NAMALWA (cell line): ENCODE results near the gene MYT1.
"Not testable (repeated sequence)": the region's sequence is repeated elsewhere in the genome, so short reads cannot be mapped to it uniquely, and the experiment has no call there.

Experiments
- DNase-seq: peaks from one replicate; pipeline ENCODE4 v3.0.0-alpha.2; 2015; ENCODE audit warnings: low spot score

The MYT1 gene

GRCh38 chr20:64232794-64233193 is 68.5 kb downstream of the MYT1 start:
- peak; percentile 28 for DNase-seq

- DNase-seq: no peak
Measured at GRCh38 chr20:64233725-64234124, 69.5 kb downstream of the MYT1 start.

GRCh38 chr20:64234291-64234791 is 70.1 kb downstream of the MYT1 start:
- DNase-seq: no peak

GRCh38 chr20:64234921-64235565 is 70.8 kb downstream of the MYT1 start:
- not testable (repeated sequence) for DNase-seq

GRCh38 chr20:64236137-64237088 is 72.2 kb downstream of the MYT1 start:
- no peak for DNase-seq

GRCh38 chr20:64237316-64237715 is 73.1 kb downstream of the MYT1 start:
- DNase-seq: no peak

GRCh38 chr20:64238115-64238825 is 74.0 kb downstream of the MYT1 start:
- no peak for DNase-seq

- DNase-seq: no peak
Measured at GRCh38 chr20:64238851-64239387, 74.7 kb downstream of the MYT1 start.

- DNase-seq: no peak
Measured at GRCh38 chr20:64239449-64240242, 75.4 kb downstream of the MYT1 start.

GRCh38 chr20:64240243-64241015 is 76.2 kb downstream of the MYT1 start:
- no peak for DNase-seq

GRCh38 chr20:64241061-64241460 is 76.8 kb downstream of the MYT1 start:
- no peak for DNase-seq

- DNase-seq: no peak
Measured at GRCh38 chr20:64242003-64242796, 77.9 kb downstream of the MYT1 start.

- no peak for DNase-seq
Measured at GRCh38 chr20:64242797-64243475, 78.7 kb downstream of the MYT1 start.

- no peak for DNase-seq
Measured at GRCh38 chr20:64244281-64244805, 80.1 kb downstream of the MYT1 start.

GRCh38 chr20:64244870-64245603 is 80.8 kb downstream of the MYT1 start:
- DNase-seq: no peak

- DNase-seq: no peak
Measured at GRCh38 chr20:64245746-64246595, 81.7 kb downstream of the MYT1 start.

- DNase-seq: no peak
Measured at GRCh38 chr20:64246616-64247306, 82.5 kb downstream of the MYT1 start.
